Measurements from ENCODE around the gene DNAH2.

GRCh38 chr17:7786866-7787265, 69.3 kb downstream of the DNAH2 start:
- TF ChIP-seq POLR2AphosphoS5 (IDR thresholded peaks at IDR 0.05) (no peak), CTCF (IDR thresholded peaks at IDR 0.05) (no peak), POLR2A (IDR thresholded peaks at IDR 0.05) (no peak)
